MM.1S (cell line): ENCODE measurements around the gene ADAM8.

Experiments
- DNase-seq: peaks from one replicate; pipeline ENCODE4 v3.0.0-alpha.2; 2015
- H2AFZ ChIP-seq: fragments of 300-600 bp; sonication (generic); 2 replicates; pipeline ENCODE4 v1.6.0; 2016; ENCODE audit warnings: antibody characterized with exemption, low read length
- H3F3A ChIP-seq: fragments of 300-600 bp; sonication (generic); 2 replicates; pipeline ENCODE4 v1.6.1; 2016; ENCODE audit warnings: mild to moderate bottlenecking, antibody characterized with exemption, low read length, moderate library complexity, mixed read lengths; ENCODE audit not compliant: insufficient read depth
- H3K27ac ChIP-seq: fragments of 300-600 bp; sonication (generic); 2 replicates; pipeline ENCODE4 v1.5.1; 2016; ENCODE audit warnings: mild to moderate bottlenecking, low read length
- H3K27me3 ChIP-seq: fragments of 300-600 bp; sonication (generic); replicated peaks from 2 replicates; pipeline ENCODE4 v1.6.0; 2016; ENCODE audit warnings: low read length; ENCODE audit not compliant: insufficient read depth
- H3K36me3 ChIP-seq: fragments of 300-600 bp; sonication (generic); replicated peaks from 2 replicates; pipeline ENCODE4 v1.6.1; 2016; ENCODE audit warnings: mild to moderate bottlenecking, low read length, mixed read lengths; ENCODE audit not compliant: insufficient read depth
- H3K4me1 ChIP-seq: fragments of 300-600 bp; sonication (generic); 2 replicates; pipeline ENCODE4 v1.6.1; 2016; ENCODE audit warnings: low read length, mixed read lengths
- H3K4me2 ChIP-seq: fragments of 300-600 bp; sonication (generic); 2 replicates; pipeline ENCODE4 v1.6.0; 2016; ENCODE audit warnings: low read depth, low read length
- H3K4me3 ChIP-seq: fragments of 300-600 bp; sonication (generic); 2 replicates; pipeline ENCODE4 v1.5.1; 2016; ENCODE audit warnings: low read length, mixed read lengths
- H3K79me2 ChIP-seq: fragments of 300-600 bp; sonication (generic); 2 replicates; pipeline ENCODE4 v1.6.1; 2016; ENCODE audit warnings: mixed run types, low read length, mixed read lengths
- H3K9ac ChIP-seq: fragments of 300-600 bp; sonication (generic); 2 replicates; pipeline ENCODE4 v1.6.1; 2016; ENCODE audit warnings: low read length, mixed read lengths
- H3K9me2 ChIP-seq: fragments of 300-600 bp; sonication (generic); replicated peaks from 2 replicates; pipeline ENCODE4 v1.6.1; 2016; ENCODE audit warnings: mild to moderate bottlenecking, low read length, mixed read lengths; ENCODE audit not compliant: insufficient read depth
- H3K9me3 ChIP-seq: fragments of 300-600 bp; sonication (generic); replicated peaks from 2 replicates; pipeline ENCODE4 v1.6.1; 2016; ENCODE audit warnings: mild to moderate bottlenecking, low read length, mixed read lengths; ENCODE audit not compliant: insufficient read depth
- H4K20me1 ChIP-seq: fragments of 300-600 bp; sonication (generic); 2 replicates; pipeline ENCODE4 v1.6.1; 2016; ENCODE audit warnings: mild to moderate bottlenecking, low read length, moderate library complexity, mixed read lengths; ENCODE audit not compliant: insufficient read depth
- EZH2 ChIP-seq: fragments of 300-600 bp; sonication (generic); optimal IDR thresholded peaks from 2 replicates; pipeline ENCODE3; 2017; ENCODE audit warnings: low read depth, mild to moderate bottlenecking, antibody characterized with exemption, low read length, mixed read lengths
- EZH2phosphoT487 ChIP-seq: fragments of 300-600 bp; sonication (generic); IDR thresholded peaks from 2 replicates; pipeline ENCODE4 v1.6.1; 2018; ENCODE audit warnings: antibody characterized with exemption, low read length
- TF ChIP-seq, protein P1 (sequence below): fragments of 300-600 bp; sonication (generic); IDR thresholded peaks from 2 replicates; pipeline ENCODE4 v1.5.1; 2016; ENCODE audit warnings: antibody characterized with exemption, low read length, mixed read lengths

The ADAM8 gene

DNA sequence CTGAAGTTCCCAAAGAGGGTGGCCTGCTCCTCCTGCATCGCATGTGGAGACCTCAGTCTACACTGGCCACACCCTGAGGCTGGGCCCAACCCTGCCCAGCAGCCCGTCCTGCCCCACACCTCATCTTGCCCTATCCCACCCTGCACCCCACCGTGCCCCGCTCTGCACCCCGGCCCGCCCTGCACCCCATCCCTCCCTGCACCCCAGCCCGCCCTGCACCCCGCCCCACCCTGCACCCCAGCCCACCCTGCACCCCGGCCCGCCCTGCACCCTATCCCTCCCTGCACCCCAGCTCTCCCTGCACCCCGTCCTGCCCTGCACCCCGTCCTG lies 24.5 kb downstream of the ADAM8 start:
- Histone ChIP-seq H3K79me2 (no peaks in the 10 kb centered on the region), H3K9me2 (no peaks in the 10 kb centered on the region), H2AFZ (no peak overlapping the region), H3K27ac (no peak overlapping the region), H3K9ac (no peak overlapping the region), H3K9me3 (no peaks in the 10 kb centered on the region), H3K27me3 (peaks cover 92% of the 10 kb centered on the region), H3K4me1 (no peaks in the 10 kb centered on the region), H3K4me3 (no peak overlapping the region), H3K36me3 (no peaks in the 10 kb centered on the region), H4K20me1 (no peaks in the 10 kb centered on the region), H3F3A (no peaks in the 10 kb centered on the region), H3K4me2 (no peak overlapping the region)
- TF ChIP-seq EZH2phosphoT487 (no peak), EZH2 (no peak)
- TF ChIP-seq, protein P1, sequence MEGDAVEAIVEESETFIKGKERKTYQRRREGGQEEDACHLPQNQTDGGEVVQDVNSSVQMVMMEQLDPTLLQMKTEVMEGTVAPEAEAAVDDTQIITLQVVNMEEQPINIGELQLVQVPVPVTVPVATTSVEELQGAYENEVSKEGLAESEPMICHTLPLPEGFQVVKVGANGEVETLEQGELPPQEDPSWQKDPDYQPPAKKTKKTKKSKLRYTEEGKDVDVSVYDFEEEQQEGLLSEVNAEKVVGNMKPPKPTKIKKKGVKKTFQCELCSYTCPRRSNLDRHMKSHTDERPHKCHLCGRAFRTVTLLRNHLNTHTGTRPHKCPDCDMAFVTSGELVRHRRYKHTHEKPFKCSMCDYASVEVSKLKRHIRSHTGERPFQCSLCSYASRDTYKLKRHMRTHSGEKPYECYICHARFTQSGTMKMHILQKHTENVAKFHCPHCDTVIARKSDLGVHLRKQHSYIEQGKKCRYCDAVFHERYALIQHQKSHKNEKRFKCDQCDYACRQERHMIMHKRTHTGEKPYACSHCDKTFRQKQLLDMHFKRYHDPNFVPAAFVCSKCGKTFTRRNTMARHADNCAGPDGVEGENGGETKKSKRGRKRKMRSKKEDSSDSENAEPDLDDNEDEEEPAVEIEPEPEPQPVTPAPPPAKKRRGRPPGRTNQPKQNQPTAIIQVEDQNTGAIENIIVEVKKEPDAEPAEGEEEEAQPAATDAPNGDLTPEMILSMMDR = no peak
- DNase-seq = no peak

DNA sequence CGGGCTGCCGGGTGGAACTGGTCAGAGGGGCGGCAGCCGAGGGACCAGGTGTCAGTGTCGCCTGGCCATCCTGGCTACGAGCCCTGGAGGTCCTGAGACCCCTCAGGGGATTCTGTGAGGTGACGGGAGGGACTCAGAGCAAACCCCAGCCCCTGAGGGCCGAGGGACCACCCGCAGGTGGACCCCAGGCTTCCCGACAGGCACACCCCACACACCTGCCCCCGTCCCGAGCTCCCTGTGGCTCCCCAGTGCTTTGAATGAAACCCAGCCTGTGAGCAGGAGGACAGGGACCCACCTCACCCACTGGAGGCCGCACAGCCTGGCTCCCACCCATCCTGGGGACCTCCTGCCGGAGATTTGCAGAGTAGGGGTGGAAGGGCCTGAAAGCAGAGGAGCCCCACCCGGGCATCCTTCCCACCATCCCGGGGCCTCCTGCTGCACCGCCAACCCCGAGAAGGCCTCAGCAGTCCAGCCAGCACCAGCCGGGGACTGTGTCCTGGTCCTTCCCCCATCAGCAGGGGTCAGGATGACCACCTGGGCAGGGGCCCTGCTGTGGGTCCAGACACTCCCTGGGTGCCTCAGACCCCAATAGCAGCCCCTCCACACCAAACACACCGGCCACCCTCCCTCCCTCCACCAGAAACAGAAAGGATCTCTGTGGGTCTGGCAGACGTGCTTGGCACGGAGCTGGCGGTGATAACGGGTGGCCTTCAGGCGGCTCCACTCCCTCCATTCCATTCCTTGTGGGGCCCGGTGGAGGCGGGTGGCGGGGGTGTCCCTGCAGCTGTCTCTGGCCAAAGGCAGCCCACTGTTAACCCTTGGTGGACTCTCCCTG lies 25.1 kb downstream of the ADAM8 start:
- Histone ChIP-seq H2AFZ (no peak overlapping the region), H3K4me2 (no peak overlapping the region)

DNA sequence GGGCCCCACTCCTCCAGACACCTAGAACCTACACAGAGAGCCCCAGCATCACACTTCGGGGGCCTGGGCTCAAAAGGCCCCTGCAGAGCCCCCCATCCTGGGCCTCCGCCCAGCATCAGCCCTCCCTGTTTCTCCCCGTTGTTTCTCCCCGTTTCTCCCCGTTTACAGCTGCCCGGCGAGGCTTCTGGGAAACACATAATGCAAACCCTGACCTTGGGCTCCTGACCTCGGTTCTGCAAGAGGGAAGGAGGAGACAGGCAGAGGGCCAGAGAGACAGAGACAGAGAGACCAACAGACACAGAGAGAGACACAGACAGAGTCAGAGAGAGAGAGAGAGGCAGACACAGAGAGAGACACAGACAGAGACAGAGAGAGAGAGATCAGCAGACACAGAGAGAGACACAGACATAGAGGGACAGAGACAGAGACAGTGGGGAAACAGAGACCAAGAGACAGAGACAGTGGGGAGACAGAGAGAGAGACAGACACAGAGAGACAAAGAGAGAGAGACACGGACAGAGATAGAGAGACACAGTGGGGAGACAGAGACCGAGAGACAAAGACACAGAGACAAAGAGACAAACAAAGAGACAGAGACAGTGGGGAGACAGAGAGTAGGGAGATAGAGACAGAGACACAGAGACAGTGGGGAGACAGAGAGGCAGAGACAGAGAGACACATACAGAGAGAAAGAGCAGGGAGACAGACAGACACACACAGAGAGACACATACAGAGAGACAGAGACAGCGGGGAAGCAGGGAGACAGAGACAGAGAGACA lies 26.5 kb downstream of the ADAM8 start:
- Histone ChIP-seq H3K4me1 (no peaks in the 10 kb centered on the region), H2AFZ (no peak overlapping the region), H3K9me2 (no peaks in the 10 kb centered on the region), H3K9me3 (no peaks in the 10 kb centered on the region), H4K20me1 (no peaks in the 10 kb centered on the region), H3K36me3 (no peaks in the 10 kb centered on the region), H3F3A (no peaks in the 10 kb centered on the region), H3K79me2 (no peaks in the 10 kb centered on the region), H3K9ac (no peak overlapping the region), H3K4me3 (no peak overlapping the region), H3K27me3 (peaks cover 96% of the 10 kb centered on the region), H3K27ac (no peak overlapping the region), H3K4me2 (no peak overlapping the region)
- TF ChIP-seq, protein P1 = no peak
- TF ChIP-seq EZH2 = peak; percentile 24
- TF ChIP-seq EZH2phosphoT487 = no peak
- no peak for DNase-seq

More for the DNA sequence above, 25.1 kb downstream of the ADAM8 start:
- H3K79me2 ChIP-seq = no peaks in the 10 kb centered on the region
- DNase-seq = no peak
- no peaks in the 10 kb centered on the region for H3K4me1 ChIP-seq
- no peak overlapping the region for H3K4me3 ChIP-seq
- no peak overlapping the region for H3K9ac ChIP-seq
- TF ChIP-seq, protein P1 = no peak
- no peak for TF ChIP-seq EZH2phosphoT487
- TF ChIP-seq EZH2 = no peak
- H3K9me2 ChIP-seq = no peaks in the 10 kb centered on the region
- no peaks in the 10 kb centered on the region for H3K9me3 ChIP-seq
- H3K36me3 ChIP-seq = no peaks in the 10 kb centered on the region
- no peaks in the 10 kb centered on the region for H3F3A ChIP-seq
- no peaks in the 10 kb centered on the region for H4K20me1 ChIP-seq
- H3K27me3 ChIP-seq = peaks cover 94% of the 10 kb centered on the region
- no peak overlapping the region for H3K27ac ChIP-seq
